B cell (primary cell): Measurements from ENCODE around the gene INTS7.

Source experiments
- EZH2 ChIP-seq: IDR thresholded peaks from 2 replicates; pipeline ENCODE4 v1.6.1; 2012; ENCODE audit warnings: borderline replicate concordance, low read depth, mild to moderate bottlenecking, moderate library complexity, low read length; ENCODE audit not compliant: insufficient read depth, poor library complexity, severe bottlenecking
- TF ChIP-seq, protein P1 (sequence below): fragments of 200-600 bp; IDR thresholded peaks from one replicate; pipeline ENCODE4 v1.8.0; 2022; ENCODE audit warnings: antibody characterized with exemption, mild to moderate bottlenecking

DNA sequence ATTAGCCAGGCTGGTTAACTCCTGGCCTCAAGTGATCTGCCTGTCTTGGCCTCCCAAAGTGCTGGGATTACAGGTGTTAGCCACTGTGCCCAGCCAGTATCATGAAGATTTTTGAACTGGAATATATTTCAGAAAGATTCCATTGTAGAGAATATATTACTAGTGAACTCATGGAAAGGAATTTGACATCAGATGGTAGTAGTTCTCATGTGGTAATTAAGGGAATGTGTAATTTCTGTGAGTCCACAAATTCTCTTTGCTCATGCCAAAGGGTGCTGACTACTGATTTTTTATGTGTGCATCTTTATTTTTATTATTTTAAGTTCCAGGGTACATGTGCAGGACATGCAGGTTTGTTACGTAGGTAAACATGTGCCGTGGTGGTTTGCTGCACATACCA, 10.6 kb upstream of the INTS7 start:
- TF ChIP-seq, protein P1, sequence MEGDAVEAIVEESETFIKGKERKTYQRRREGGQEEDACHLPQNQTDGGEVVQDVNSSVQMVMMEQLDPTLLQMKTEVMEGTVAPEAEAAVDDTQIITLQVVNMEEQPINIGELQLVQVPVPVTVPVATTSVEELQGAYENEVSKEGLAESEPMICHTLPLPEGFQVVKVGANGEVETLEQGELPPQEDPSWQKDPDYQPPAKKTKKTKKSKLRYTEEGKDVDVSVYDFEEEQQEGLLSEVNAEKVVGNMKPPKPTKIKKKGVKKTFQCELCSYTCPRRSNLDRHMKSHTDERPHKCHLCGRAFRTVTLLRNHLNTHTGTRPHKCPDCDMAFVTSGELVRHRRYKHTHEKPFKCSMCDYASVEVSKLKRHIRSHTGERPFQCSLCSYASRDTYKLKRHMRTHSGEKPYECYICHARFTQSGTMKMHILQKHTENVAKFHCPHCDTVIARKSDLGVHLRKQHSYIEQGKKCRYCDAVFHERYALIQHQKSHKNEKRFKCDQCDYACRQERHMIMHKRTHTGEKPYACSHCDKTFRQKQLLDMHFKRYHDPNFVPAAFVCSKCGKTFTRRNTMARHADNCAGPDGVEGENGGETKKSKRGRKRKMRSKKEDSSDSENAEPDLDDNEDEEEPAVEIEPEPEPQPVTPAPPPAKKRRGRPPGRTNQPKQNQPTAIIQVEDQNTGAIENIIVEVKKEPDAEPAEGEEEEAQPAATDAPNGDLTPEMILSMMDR: no peak
- no peak for TF ChIP-seq EZH2
